ENCODE data around the gene TSFM.

Gene TSFM

GRCh38 chr12:57826400-57826799 lies 43.8 kb downstream of the TSFM start:
- no peak overlapping the region for H2AFZ ChIP-seq (ENCODE audit: low read length)
- H3K4me2 ChIP-seq (ENCODE audit: low read length): no peak overlapping the region
- peaks cover 36% of the 10 kb centered on the region; the same call in 1 of the 2 replicates for H3K36me3 ChIP-seq (ENCODE audit: insufficient read depth, low read length)
- no peaks in the 10 kb centered on the region for H3K27me3 ChIP-seq (ENCODE audit: insufficient read depth, low read length)
- no peaks in the 10 kb centered on the region for H3F3A ChIP-seq (ENCODE audit: insufficient read depth, low read length)
- no peak overlapping the region for H3K9ac ChIP-seq (ENCODE audit: low read length)
- no peaks in the 10 kb centered on the region for H3K9me2 ChIP-seq (ENCODE audit: low read depth, low read length)
- H4K20me1 ChIP-seq (ENCODE audit: insufficient read depth, low read length): no peaks in the 10 kb centered on the region
- H3K27ac ChIP-seq (ENCODE audit: low read depth, low read length, poor library complexity, severe bottlenecking): no peak overlapping the region
- no peaks in the 10 kb centered on the region for H3K79me2 ChIP-seq (ENCODE audit: insufficient read depth, low read length)
- H3K4me3 ChIP-seq (ENCODE audit: low read depth, low read length, poor library complexity, severe bottlenecking): no peak overlapping the region
- H3K9me3 ChIP-seq (ENCODE audit: low read length): no peaks in the 10 kb centered on the region
- TF ChIP-seq EZH2 (IDR thresholded peaks at IDR 0.05; ENCODE audit: borderline replicate concordance, low read length): no peak
- no peak for TF ChIP-seq CTCF (IDR thresholded peaks at IDR 0.05; ENCODE audit: low read length)
- H3K4me1 ChIP-seq (ENCODE audit: insufficient read depth, low read length, severe bottlenecking): no peaks in the 10 kb centered on the region

- Histone ChIP-seq H3K27ac (ENCODE audit: low read depth, low read length, poor library complexity, severe bottlenecking) (no peak overlapping the region), H4K20me1 (ENCODE audit: insufficient read depth, low read length) (no peaks in the 10 kb centered on the region), H3K79me2 (ENCODE audit: insufficient read depth, low read length) (no peaks in the 10 kb centered on the region), H3K9ac (ENCODE audit: low read length) (no peak overlapping the region), H3K9me3 (ENCODE audit: low read length) (no peaks in the 10 kb centered on the region), H3K4me1 (ENCODE audit: insufficient read depth, low read length, severe bottlenecking) (no peaks in the 10 kb centered on the region), H2AFZ (ENCODE audit: low read length) (no peak overlapping the region), H3K9me2 (ENCODE audit: low read depth, low read length) (no peaks in the 10 kb centered on the region), H3K4me2 (ENCODE audit: low read length) (no peak overlapping the region), H3K4me3 (ENCODE audit: low read depth, low read length, poor library complexity, severe bottlenecking) (no peak overlapping the region), H3K27me3 (ENCODE audit: insufficient read depth, low read length) (no peaks in the 10 kb centered on the region), H3F3A (ENCODE audit: insufficient read depth, low read length) (no peaks in the 10 kb centered on the region), H3K36me3 (ENCODE audit: insufficient read depth, low read length) (peaks cover 36% of the 10 kb centered on the region; the same call in 1 of the 2 replicates)
- TF ChIP-seq EZH2 (IDR thresholded peaks at IDR 0.05; ENCODE audit: borderline replicate concordance, low read length): no peak
- no peak for TF ChIP-seq CTCF (IDR thresholded peaks at IDR 0.05; ENCODE audit: low read length)
These were observed 44.4 kb downstream of the TSFM start for GRCh38 chr12:57826966-57827365.

- Histone ChIP-seq H3K36me3 (ENCODE audit: insufficient read depth, low read length) (peaks cover 21% of the 10 kb centered on the region; the same call in 1 of the 2 replicates), H3K9me2 (ENCODE audit: low read depth, low read length) (no peaks in the 10 kb centered on the region), H3K4me2 (ENCODE audit: low read length) (no peak overlapping the region), H3K4me3 (ENCODE audit: low read depth, low read length, poor library complexity, severe bottlenecking) (no peak overlapping the region), H3F3A (ENCODE audit: insufficient read depth, low read length) (no peaks in the 10 kb centered on the region), H3K9me3 (ENCODE audit: low read length) (no peaks in the 10 kb centered on the region), H3K9ac (ENCODE audit: low read length) (no peak overlapping the region), H3K27ac (ENCODE audit: low read depth, low read length, poor library complexity, severe bottlenecking) (no peak overlapping the region), H3K4me1 (ENCODE audit: insufficient read depth, low read length, severe bottlenecking) (no peaks in the 10 kb centered on the region), H4K20me1 (ENCODE audit: insufficient read depth, low read length) (no peaks in the 10 kb centered on the region), H3K27me3 (ENCODE audit: insufficient read depth, low read length) (no peaks in the 10 kb centered on the region), H2AFZ (ENCODE audit: low read length) (no peak overlapping the region), H3K79me2 (ENCODE audit: insufficient read depth, low read length) (no peaks in the 10 kb centered on the region)
- no peak for TF ChIP-seq CTCF (IDR thresholded peaks at IDR 0.05; ENCODE audit: low read length)
- no peak for TF ChIP-seq EZH2 (IDR thresholded peaks at IDR 0.05; ENCODE audit: borderline replicate concordance, low read length)
These were observed 46.6 kb downstream of the TSFM start for GRCh38 chr12:57829025-57829777.

Data from OCI-LY1 (cell line).